Measurements from ENCODE around the gene PRSS50.

Gene PRSS50

DNA sequence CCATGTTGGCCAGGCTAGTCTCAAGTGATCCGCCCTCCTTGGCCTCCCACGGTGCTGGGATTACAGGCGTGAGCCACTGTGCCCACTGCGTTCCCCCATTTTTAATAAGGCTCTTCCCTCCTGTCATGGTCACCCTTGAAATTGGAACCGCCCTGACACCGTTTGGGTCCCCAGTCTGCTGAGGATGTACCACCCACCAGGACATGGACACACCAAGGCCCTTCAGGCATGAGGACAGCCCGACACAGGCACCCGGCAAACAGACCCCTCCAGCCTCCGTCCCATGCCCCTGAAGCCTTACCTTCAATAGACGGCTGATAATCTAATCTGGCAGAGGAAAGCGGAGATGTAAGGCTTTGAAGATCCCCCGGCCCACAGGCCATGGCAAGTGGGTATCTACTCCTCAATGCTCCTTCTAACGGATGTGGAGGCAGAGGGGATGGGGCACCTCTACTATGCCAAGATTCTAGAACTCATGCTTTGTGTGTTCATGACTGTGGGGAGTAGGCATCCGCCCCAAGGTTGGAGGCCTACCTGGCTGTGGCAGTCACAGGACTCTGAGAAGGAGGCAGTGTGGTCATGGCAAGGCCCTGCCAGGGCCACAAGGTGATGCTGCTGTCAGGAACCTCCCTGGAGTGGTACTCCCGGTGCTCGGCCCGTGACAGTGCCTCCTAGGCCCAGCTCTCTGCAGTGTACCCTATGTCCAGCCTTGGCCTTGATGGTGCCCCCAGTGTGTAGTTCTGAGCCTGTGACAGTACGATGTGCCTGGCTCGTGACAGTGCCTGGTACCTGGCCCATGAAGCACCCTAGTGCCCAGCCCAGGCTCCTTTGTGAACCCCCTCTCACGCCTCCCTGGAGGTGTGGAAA is 18.6 kb upstream of the PRSS50 start:
- TF ChIP-seq CTCF (IDR thresholded peaks at IDR 0.05), result no peak
- DNase-seq (ENCODE audit: low spot score), result no peak
- no peak overlapping the region for H3K27ac ChIP-seq
- H3K4me3 ChIP-seq, result no peak overlapping the region

GRCh38 chr3:46734773-46735172 is 17.1 kb upstream of the PRSS50 start:
- Histone ChIP-seq H3K4me3 (no peak overlapping the region), H3K27ac (no peak overlapping the region)
- DNase-seq (ENCODE audit: low spot score), result no peak
- TF ChIP-seq CTCF (IDR thresholded peaks at IDR 0.05), result no peak

- H3K4me3 ChIP-seq, result no peak overlapping the region
- no peak for TF ChIP-seq CTCF (IDR thresholded peaks at IDR 0.05)
- DNase-seq (ENCODE audit: low spot score), result peak; percentile 33
- no peak overlapping the region for H3K27ac ChIP-seq
Observed at GRCh38 chr3:46733026-46733800, 15.5 kb upstream of the PRSS50 start.

DNA sequence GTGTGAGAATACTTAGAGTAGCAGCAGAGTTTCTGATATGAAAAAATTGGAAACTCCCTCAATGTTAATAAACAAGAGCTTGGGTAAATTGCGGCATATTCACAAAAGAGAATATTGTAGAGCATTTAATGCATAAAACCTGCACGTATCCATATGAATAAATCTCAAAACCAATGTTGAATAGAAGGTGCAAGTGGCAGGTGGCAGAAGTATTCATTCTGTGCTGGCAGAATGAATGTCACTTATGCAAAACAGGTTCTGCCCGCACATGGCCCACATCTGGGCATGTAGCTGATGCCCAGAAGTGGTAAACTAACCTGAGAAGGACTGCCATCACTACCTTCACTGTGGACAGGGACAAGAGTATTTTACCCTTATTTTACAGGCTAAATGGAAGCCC is 14.1 kb upstream of the PRSS50 start:
- Histone ChIP-seq H3K27ac (no peak overlapping the region), H3K4me3 (no peak overlapping the region)
- no peak for DNase-seq (ENCODE audit: low spot score)
- TF ChIP-seq CTCF (IDR thresholded peaks at IDR 0.05), result no peak

DNA sequence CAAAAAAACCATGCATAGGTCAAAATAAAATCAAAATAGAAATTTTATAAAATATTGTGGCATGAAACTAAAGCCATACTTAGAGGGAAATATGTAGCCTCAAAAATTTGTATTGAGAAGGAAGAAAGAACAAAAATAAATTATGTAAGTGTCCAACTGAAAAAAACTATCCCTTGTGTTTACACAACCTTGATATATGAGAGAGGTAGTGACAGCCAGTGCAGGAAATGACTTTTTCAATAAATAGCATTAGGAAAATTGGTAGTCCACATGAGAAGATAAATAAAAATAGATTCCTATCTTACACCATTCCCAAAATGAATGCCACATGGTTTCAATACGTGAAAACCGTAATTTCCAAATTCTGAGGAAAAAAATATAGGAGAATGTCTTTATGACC is 13.2 kb upstream of the PRSS50 start:
- H3K27ac ChIP-seq, result no peak overlapping the region
- DNase-seq (ENCODE audit: low spot score), result no peak
- TF ChIP-seq CTCF (IDR thresholded peaks at IDR 0.05), result no peak

GRCh38 chr3:46729038-46729437 is 11.4 kb upstream of the PRSS50 start:
- H3K4me3 ChIP-seq, result no peak overlapping the region
- H3K27ac ChIP-seq, result no peak overlapping the region
- TF ChIP-seq CTCF (IDR thresholded peaks at IDR 0.05), result no peak
- no peak for DNase-seq (ENCODE audit: low spot score)

More for the DNA sequence above, 13.2 kb upstream of the PRSS50 start:
- H3K4me3 ChIP-seq, result no peak overlapping the region
